Stomach (tissue), 4 donors: ENCODE data around the gene C9orf43.

Experiments
- POLR2AphosphoS5 ChIP-seq, 3 donors: sonication (generic); formaldehyde crosslinking; IDR thresholded peaks; one replicate each; pipeline ENCODE4 v1.6.1; 2016; ENCODE audit warnings: antibody characterized with exemption in 3 of 3
- TF ChIP-seq, protein P1 (sequence below), 7 experiments: fragments of 450-650 bp in 4 of 7; fragments of 200-600 bp in 3 of 7; sonication (generic) in 3 of 7; IDR thresholded peaks; one replicate each; pipeline ENCODE4 v1.5.1; 2016 to 2019; ENCODE audit warnings: antibody characterized with exemption in 7 of 7, control low read depth in 2 of 7, mild to moderate bottlenecking in 1 of 7

DNA sequence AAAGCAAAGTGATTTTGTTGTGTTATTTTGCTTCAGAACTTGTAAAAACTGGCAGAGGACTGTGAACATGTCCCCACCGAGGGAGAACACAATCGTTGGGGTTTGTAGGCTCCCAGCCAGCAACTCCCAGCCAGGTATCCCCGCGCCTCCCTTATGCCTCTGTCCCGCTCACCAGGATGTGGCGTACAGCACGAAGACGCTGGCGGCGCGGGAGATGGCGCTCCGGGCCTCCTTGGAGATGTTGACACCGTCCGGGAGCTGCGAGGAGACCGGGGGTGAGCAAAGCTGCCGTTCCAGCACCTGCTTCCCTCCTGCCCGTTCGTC is 702 bp upstream of the C9orf43 start:
- TF ChIP-seq, protein P1, sequence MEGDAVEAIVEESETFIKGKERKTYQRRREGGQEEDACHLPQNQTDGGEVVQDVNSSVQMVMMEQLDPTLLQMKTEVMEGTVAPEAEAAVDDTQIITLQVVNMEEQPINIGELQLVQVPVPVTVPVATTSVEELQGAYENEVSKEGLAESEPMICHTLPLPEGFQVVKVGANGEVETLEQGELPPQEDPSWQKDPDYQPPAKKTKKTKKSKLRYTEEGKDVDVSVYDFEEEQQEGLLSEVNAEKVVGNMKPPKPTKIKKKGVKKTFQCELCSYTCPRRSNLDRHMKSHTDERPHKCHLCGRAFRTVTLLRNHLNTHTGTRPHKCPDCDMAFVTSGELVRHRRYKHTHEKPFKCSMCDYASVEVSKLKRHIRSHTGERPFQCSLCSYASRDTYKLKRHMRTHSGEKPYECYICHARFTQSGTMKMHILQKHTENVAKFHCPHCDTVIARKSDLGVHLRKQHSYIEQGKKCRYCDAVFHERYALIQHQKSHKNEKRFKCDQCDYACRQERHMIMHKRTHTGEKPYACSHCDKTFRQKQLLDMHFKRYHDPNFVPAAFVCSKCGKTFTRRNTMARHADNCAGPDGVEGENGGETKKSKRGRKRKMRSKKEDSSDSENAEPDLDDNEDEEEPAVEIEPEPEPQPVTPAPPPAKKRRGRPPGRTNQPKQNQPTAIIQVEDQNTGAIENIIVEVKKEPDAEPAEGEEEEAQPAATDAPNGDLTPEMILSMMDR (IDR thresholded peaks at IDR 0.05) = no peak
- TF ChIP-seq POLR2AphosphoS5 (IDR thresholded peaks at IDR 0.05) = no peak
